HG03060 (cell line): ENCODE data around the gene TFAM.

Source experiments
- ATAC-seq: cut with Tn5 transposase; IDR thresholded peaks from one replicate; pipeline ENCODE4 v1.9.1; 2021; ENCODE audit warnings: low read depth, moderate number of reproducible peaks; ENCODE audit not compliant: unreplicated experiment

TFAM gene

GRCh38 chr10:58431903-58432302 is 46.7 kb downstream of the TFAM start:
- no peak for ATAC-seq

GRCh38 chr10:58433066-58433465 is 47.9 kb downstream of the TFAM start:
- no peak for ATAC-seq

- ATAC-seq = no peak
These were observed 48.4 kb downstream of the TFAM start for GRCh38 chr10:58433571-58433970.

GRCh38 chr10:58435297-58435985 is 50.2 kb downstream of the TFAM start:
- ATAC-seq = no peak

GRCh38 chr10:58436071-58436470 is 50.9 kb downstream of the TFAM start:
- ATAC-seq = no peak

GRCh38 chr10:58438340-58438871 is 53.2 kb downstream of the TFAM start:
- no peak for ATAC-seq

GRCh38 chr10:58438986-58439385 is 53.8 kb downstream of the TFAM start:
- ATAC-seq = no peak

GRCh38 chr10:58439632-58440364 is 54.6 kb downstream of the TFAM start:
- no peak for ATAC-seq

- ATAC-seq = no peak
These were observed 55.3 kb downstream of the TFAM start for GRCh38 chr10:58440484-58440883.

- ATAC-seq = no peak
These were observed 59.1 kb downstream of the TFAM start for GRCh38 chr10:58444321-58444720.

GRCh38 chr10:58444876-58445275 is 59.7 kb downstream of the TFAM start:
- ATAC-seq = no peak

- no peak for ATAC-seq
These were observed 63.1 kb downstream of the TFAM start for GRCh38 chr10:58448121-58448935.
